Medulla oblongata (tissue), 1 donor: ENCODE results near the gene OR2T5.
"Not testable (repeated sequence)": the region's sequence is repeated elsewhere in the genome, so short reads cannot be mapped to it uniquely, and the experiment has no call there.

Source experiments
- DNase-seq: peaks from one replicate; pipeline ENCODE4 v3.0.0-alpha.2; 2015; ENCODE audit errors: extremely low spot score

OR2T5 gene

GRCh38 chr1:248507773-248508172, 19.4 kb downstream of the OR2T5 start, which contains the start of gene OR2G6:
Gene OR2G6 (plus strand): TSS chr1:248508073. CDS start chr1:248521647, 13,574 bp downstream.
- not testable (repeated sequence) for DNase-seq

- not testable (repeated sequence) for DNase-seq
Observed at GRCh38 chr1:248510217-248510616, 21.8 kb downstream of the OR2T5 start.

- DNase-seq, result no peak
Observed at GRCh38 chr1:248521856-248522255, 33.5 kb downstream of the OR2T5 start.

GRCh38 chr1:248537449-248537848, 49.1 kb downstream of the OR2T5 start:
- DNase-seq, result not testable (repeated sequence)
